DMS53 treated with DMSO at 0.1 percent for 48 hours (cell line): ENCODE data around the gene NRP1.
"Not testable (repeated sequence)": the region's sequence is repeated elsewhere in the genome, so short reads cannot be mapped to it uniquely, and the experiment has no call there.

Experiments
- DNase-seq: peaks from one replicate; lab custom pipeline; 2025; ENCODE audit not compliant: unreplicated experiment; lab: John Stamatoyannopoulos, UW

Gene NRP1

DNA sequence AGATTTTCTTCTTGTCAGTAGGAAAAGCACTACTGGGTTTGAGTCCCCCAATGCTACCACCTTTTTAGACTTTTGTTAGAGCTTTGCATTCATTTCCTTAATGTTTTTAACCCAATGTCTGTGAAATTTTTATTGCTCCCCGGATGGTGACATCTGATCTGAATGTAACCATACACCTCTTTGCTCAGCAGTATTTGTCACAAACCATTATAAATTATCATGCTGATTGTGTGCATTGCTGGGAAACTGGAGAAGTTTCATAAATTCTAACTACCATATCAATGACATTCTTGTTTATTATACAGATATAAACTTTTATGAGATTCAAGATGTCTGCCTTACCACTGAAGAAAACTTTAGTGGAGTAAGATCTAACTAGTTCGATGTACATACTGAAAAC, 8.5 kb downstream of the NRP1 start:
- DNase-seq, result no peak

DNA sequence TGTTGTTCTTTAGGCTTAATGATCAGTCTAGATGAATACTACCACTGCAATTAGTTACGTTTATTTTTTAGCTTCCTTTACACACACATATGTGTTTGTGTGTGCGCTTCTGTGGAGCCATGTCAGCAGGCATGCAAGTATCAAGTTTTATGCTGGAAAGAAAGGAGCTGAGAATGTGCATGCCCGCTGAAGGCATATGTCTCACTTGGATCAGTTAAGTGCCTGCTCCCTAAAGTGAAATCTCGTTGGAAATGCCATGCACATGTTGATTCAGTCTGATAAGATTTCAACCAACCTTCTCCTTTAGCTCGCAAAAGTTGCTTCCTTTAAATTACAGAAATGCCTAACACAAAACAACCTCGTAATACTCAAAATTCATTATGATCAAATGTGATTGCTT, 10.7 kb downstream of the NRP1 start:
- no peak for DNase-seq

DNA sequence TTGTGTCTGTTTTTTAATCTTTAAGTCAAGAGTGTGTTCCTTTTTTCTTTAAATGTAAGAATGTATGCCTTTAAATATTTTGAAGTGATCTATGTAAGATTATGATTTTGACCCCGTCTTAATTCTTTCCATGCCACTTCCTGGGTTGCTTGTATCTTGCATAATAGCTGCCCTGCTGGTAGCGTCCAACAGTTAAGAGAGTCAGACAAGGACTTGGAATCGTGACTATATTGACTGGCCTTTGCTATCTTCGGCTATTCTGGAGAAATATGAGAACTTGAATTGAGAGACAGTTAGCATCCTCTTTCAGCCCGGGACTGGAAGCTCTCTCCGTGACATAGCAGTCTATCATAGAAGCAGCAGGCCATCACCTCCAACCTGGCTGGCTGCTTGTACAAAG, 13.0 kb downstream of the NRP1 start:
- no peak for DNase-seq

DNA sequence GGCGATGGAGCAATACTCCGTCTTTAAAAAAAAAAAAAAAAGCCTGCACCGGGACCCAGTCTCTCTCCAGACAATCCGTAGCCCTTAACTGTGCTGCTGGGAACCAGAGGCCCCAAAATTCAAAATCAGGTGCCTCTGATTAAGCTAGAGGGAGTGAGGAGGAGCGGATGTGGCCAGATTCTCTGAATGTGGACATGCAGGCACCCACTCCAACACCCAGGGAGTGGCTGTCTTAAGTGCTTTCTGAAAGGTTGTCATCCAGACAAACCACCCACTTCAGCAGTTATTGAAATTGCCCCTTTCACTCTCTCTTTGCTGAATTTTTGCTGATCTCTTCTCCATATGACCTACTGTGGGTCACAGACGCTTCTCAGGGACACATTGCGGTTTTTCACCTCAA, 14.2 kb downstream of the NRP1 start:
- no peak for DNase-seq

DNA sequence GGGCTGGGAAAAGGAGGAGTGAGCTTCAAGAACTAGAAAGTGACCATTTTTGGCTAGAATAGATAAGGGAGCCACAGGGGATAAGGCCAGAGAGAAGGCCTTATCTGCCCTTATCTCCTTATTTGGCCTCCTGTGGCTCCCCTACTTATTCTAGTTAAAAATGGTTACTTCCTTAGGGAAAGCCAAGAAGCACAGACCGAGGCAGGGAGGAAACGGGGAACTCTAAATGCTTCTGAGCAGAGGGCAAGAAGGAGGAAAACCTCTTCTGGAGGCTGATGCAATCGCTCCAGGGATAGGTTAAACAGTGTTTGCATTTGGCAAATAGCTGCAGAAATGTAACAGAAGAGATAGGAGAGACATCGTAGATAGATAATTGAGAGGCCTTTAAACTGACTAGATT, 18.6 kb downstream of the NRP1 start:
- DNase-seq, result no peak

DNA sequence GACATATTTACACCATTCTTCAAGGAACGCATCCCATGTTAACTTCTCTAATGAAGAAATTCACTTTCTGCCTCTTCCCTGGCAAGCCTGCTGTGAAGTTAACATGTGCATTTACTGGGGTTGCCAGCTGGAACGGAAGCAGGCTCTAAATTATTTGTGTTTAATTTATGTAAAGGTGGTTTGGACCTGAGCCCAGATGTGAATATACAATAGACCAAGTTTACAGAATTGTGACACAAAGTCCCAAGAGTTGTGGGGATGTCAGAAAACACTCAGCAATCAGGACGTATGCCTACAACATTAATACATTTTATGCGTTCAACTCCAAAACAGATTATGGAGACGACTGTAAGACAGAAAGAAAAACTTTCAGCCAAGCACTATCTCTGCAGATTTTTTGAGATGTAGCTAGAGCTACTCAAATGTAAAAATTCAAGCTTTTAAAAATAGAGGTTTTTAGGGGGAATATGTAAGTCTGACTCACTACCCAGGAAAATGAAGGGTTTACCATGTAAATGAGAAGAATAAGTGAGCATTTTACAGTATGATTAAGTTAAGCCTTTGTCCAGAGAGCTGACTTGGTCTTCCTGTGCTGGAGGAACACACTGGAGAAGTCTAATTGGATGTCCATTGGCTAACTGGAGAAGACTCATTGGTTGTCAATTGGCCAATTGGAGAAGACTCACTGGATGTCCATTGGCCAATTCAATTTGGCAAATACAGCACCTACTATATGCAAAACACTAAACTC, 19.5 kb downstream of the NRP1 start:
- no peak for DNase-seq

DNA sequence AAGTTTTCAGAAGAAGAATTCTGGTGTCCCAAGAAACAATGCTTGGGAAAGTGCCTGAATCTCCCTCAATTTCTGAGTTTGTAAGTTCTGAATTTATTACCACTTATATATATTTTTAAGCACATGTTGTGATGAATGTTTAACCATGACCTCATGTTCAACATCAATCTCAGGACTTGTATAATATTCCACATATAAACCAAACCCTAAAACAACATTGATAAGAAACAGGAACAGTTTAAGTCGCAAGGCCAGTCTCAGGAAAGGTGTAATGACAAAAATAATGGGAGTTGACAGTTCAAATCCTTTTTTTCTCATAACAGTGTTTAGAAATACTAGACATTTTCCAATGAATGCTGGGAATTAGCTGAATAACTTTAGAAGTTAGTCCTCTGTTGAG, 22.8 kb downstream of the NRP1 start:
- no peak for DNase-seq

DNA sequence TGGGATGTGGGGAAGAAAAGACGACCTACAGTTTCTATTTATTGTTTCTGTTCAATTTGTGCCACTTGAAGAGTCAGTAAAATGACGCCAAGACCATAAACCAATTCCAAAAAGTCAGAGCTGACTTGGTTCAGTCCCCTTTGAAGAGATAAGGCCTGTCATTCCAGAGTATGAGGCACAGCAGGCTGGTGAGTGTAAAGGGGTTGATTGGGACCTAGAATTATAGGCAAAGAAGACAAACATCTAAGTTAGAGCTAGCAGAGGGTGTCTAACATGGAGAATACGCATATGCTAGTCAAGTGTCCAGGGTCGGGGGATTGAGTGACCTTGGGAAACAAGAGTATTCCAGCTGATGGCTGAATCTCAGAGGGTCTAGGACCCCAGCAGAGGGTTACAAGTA, 23.6 kb downstream of the NRP1 start:
- no peak for DNase-seq

DNA sequence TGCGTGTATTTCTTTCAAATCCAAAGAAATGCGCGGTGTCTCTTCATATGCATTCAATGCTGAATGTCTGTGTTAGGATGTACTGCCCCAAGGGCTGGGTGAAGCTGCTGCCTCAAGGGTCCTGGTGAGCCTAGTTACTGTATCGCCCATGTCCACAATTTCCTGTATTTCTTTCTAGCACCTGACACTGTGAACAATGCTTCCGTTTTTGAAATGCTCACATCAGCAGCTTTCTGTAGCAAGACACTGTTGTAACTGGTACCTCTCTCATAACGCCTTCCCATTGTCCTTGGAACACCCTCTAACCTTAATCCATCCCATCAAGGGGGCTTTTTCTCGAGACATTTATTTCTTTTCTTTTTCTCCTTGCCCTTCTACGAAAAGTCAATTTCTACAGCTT, 25.1 kb downstream of the NRP1 start:
- no peak for DNase-seq

DNA sequence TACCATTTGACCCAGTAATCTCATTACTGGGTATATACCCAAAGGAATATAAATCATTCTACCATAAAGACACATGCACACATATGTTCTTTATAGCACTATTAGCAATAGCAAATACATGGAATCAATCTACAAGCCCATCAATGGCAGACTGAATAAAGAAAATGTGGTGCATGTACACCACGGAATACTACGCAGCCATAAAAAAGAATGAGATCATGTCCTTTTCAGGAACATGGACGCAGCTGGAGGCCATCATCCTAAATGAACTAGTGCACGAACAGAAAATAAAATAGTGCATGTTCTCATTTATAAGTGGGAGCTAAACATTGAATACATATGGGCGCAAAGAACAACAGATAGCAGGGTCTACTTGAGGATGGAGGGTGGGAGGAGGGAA, 26.6 kb downstream of the NRP1 start:
- no peak for DNase-seq

DNA sequence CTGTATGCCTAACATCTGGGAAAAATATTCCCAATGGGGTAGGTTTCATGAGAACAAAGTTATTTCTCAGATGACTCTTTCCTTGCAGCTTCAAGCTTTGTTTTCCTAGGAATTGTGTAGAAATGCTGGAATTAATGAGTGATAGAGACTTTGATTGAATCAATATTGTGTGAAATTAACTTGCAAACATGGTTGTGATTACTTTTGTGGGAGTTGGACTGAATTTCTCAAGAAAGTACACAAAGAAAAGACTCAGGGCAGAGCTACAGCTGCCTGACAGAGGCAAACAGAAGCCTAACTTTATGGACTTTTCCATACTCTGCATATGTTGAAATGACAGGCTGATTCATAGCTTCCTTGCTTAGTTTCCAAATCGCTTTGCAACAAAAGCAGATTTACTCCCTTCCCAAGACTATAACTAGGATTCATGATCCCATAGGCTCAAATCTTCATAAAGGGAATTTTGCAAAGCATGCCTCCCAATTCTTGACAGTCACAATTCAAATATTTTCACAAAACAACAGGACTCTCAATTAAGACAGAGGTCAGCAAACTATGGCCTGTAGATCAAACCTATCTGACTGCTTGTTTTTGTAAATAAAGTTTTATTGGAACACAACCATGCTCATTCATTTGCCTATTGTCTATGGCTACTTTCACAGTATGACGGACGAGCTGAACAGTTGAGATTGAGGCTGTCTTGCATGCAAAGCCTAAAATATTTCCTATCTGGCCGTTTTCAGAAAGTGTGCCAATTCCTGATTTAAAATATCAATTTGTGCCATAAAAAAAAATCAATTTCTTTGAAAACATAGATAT, 27.6 kb downstream of the NRP1 start:
- no peak for DNase-seq

DNA sequence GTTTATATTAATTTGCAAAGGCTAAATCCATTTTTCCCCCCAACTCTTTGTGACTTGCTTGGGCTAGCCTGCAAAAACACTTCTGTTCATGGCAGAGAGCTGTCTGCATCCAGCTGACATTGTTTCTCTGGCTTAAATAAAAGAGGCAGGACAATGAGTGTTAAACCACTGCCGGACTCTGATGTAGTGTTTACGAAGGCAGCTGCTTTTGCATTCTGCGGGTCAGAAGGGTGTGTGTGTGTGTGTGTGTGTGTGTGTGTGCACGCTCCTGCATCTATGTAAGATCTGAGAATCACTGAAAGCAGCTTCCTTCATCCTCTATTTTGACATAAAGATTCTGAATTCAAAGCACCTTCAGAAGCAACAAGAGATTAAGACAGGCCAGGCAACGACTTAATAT, 28.3 kb downstream of the NRP1 start:
- DNase-seq, result no peak

DNA sequence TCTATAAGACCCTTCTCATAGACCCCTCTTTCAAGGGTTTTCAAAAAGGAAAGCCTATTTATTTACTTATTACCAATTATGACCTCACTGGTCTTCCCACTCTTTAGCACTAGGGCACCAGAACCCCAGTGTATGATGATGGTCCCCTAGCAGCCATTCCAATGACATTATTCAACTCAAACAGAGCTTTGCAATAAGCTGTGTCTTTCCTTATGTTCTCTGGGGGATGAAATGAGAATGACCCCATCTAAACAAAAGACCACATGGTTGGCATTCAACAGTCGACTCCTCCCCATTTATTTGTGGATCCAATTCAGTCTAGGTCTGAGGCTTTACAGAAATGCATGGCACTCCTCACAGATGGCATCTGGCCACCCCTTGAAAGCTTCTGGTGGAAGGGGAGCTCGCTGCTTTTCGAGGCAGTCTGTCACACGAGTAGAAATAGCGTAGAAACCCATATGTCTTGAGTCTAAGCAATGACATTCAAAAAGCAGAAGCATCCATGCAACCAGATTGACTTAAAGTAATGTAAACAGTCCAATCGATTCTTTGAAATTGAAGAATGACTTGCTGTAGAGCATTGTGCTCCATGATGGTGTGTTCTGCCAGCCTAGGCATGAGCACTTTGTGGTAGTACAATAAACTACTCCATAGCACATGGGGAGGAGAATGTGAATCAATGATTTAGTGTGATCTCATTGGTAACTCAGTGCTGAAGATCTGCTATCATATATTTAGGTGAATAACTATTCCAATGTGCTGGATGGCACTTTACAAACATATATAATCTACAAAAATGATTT, 29.8 kb downstream of the NRP1 start:
- no peak for DNase-seq

DNA sequence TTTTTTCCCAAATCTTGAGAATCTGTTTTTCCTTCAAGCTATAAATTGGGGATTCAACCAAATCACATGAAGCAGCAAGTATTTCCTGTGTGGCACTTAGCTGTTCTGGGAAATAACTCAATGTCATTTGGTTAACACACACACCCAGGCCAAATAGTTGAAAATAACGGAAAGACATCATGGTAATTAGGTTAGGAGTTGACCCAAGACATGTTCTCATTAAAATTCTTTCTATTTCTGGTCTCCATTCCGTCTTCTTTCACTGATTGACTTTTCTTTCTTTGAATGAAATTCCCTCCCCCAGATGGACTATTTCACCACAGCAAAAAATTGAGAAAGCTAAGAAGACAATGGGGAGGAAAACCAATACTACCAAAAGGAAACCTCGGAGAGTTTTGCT, 30.5 kb downstream of the NRP1 start:
- no peak for DNase-seq

DNA sequence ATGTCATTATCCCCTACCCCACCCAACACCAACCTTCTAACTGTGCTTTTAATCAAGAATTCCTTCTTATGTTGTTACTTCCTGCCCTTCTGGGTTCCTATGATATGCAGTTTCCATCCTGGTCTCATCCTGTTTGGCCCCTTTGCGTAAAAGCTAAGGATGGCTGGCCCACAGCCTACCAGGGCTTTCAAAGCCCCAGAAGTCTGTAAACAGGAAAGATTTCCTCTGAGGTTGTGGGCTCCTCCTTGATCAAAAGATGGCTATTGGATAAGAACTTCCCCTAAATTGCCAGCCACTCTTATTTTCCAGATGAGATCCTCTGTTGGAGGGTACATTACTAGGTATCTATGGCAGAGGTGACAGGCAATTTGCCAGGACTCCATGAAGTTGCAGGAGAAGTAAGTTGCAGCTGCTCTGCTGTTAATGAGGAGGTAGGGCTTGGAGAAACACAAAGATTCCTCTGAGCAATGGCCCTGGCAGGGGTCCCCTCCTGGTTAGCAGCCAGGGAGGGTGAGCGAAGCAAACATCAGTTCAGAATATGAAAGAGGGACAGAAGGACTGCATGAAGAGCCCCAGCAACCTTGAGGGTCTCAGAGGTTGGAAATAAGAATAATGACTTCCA, 32.1 kb downstream of the NRP1 start:
- no peak for DNase-seq

DNA sequence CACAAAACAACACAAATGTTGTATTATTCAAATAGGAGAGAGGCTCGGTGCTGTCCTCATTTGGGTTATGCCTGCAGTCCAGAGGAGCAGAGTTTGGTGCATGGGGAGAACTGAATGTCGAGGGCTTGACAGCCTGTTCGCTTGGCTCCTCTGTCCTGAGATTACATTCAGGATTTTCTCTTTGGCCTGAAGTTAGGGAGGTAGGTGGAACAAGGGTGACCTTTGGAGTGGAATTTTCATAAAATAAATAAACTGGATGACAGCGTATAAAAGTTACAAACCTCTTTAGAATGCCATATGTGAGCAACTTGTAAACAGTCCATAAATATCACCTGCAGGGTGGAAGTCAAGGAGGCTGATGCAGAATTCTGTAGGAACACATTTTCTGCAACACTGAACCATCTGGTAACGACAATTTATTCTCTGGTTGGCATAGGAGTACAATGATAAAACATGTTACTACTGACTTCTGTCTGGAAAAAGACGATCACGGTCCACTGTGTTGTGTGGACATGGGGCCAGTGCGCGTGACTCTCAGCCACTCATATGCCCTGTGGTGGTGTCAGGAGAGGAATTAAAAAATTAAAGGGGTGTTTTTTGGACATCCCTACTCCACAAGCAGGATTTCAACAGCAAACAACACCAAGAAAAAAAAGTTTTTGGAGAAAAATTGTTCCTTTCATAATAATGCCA, 33.2 kb downstream of the NRP1 start:
- no peak for DNase-seq

DNA sequence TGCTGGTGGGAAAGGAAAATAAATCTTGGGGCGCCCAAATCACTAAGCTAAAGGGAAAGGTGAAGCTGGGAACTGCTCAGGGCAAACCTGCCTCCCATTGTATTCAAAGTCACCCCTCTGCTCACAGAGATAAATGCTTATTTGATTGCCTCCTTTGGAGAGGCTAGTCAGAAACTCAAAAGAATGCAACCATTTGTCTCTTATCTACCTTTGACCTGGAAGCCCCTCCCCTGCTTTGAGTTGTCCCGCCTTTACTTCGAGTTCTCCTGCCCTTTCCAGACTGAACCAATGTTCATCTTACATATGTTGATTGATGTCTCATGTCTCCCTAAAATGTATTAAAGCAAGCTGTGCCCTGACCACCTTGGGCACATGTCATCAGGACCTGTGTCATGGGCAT, 33.9 kb downstream of the NRP1 start:
- not testable (repeated sequence) for DNase-seq

DNA sequence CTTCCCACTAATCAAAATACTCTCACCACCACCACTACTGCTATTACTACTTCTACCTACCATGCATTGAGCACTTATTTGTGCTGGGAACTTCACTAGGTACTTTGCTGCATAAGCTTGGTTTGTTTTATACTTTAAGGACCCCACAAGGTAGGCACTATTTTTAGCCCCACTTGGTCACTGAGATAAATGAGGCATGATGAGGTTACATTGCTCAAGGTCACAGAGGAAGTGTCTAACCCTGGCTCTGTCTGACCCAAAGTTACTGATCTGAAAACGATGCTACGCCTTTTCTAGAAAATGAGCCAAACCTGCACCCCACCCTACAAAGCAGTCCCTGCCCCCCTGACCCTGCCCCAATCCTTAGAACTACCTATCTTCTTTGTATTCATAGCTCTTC, 35.6 kb downstream of the NRP1 start:
- no peak for DNase-seq

DNA sequence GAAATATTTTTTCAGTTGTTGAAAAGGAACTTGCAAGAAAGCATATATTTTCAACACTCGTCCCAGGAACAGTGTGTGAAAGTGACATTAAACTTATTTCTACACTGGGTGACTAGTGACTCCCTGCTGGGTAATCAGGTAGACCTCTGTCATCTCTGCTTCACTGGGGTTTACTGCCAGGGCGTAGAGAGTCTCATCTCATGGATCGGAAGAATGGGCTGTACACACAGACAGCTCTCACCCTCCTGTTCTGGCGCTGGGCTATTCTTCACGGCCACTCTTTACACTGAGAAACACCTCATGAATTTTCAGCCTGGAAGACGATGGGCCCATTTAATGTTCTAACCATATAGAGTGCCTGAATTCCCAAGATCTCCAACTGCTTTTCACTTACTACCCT, 36.4 kb downstream of the NRP1 start:
- DNase-seq, result no peak

DNA sequence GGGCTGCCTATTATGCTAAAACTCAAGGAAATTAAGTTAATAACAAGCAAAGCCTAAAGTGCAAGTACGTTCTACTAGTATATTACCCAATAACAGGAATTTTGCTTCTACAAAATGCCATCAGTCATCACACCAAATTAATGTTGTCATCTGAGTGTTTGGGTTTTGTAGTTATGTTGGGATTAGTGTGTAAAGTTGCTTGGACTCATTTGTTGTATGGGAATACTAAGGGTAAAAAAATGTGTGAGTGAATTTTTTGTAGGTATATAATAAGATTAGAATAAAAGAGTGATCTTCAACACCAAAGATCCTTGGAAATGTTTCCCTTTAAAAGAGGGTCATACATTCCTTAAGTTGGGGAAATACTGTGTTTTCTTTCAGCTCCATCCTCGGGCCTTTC, 38.6 kb downstream of the NRP1 start:
- no peak for DNase-seq
